GM23248 (cell line): ENCODE measurements around the gene IQSEC1.

Experiments used
- EZH2 ChIP-seq: fragments of 200-600 bp; sonication (generic); IDR thresholded peaks from 2 replicates; pipeline ENCODE4 v1.6.1; 2018; ENCODE audit warnings: antibody characterized with exemption, mild to moderate bottlenecking; ENCODE audit not compliant: insufficient read depth, poor library complexity, severe bottlenecking
- EZH2phosphoT487 ChIP-seq: fragments of 200-600 bp; sonication (generic); IDR thresholded peaks from 2 replicates; pipeline ENCODE4 v1.6.1; 2018; ENCODE audit warnings: antibody characterized with exemption, moderate library complexity, mild to moderate bottlenecking, low read depth; ENCODE audit not compliant: insufficient read depth

- no peak for TF ChIP-seq EZH2
- no peak for TF ChIP-seq EZH2phosphoT487
These were observed 70.7 kb downstream of the IQSEC1 start for GRCh38 chr3:13002398-13003124.
